K562 (cell line): Measurements from ENCODE around the gene HJV. TPM values are rescaled to one million over a fixed set of nuclear protein-coding genes. Genes with fewer than 3 reads are reported as not detected.

Source experiments
- BDP1 ChIP-seq: IDR thresholded peaks from 3 replicates; pipeline ENCODE4 v1.6.1; 2011; ENCODE audit not compliant: insufficient read length, insufficient read depth
- C11orf30 ChIP-seq: fragments of 450-650 bp; IDR thresholded peaks from 2 replicates; pipeline ENCODE4 v1.6.1; 2016; ENCODE audit warnings: low read depth, mild to moderate bottlenecking
- EZH2 ChIP-seq: IDR thresholded peaks from 2 replicates; pipeline ENCODE4 v1.6.1; 2012; ENCODE audit warnings: low read depth, mild to moderate bottlenecking, inconsistent platforms, low read length, borderline replicate concordance
- HIVEP1 ChIP-seq: fragments of 250-450 bp; sonication (Bioruptor Pico); IDR thresholded peaks from 2 replicates; pipeline ENCODE4 v1.4.0; 2020; ENCODE audit warnings: mild to moderate bottlenecking
- MCM5 ChIP-seq: fragments of 450-650 bp; IDR thresholded peaks from 2 replicates; pipeline ENCODE4 v1.6.1; 2016; ENCODE audit warnings: low read depth
- NFE2 ChIP-seq: IDR thresholded peaks from 2 replicates; pipeline ENCODE4 v1.6.1; 2014; ENCODE audit warnings: antibody characterized with exemption, low read depth
- POLR2B ChIP-seq: fragments of 450-650 bp; IDR thresholded peaks from 2 replicates; pipeline ENCODE4 v1.6.1; 2018; ENCODE audit warnings: low read depth; ENCODE audit not compliant: partially characterized antibody
- RB1 ChIP-seq: fragments of 450-650 bp; IDR thresholded peaks from 2 replicates; pipeline ENCODE4 v1.6.1; 2017; ENCODE audit warnings: low read depth, mild to moderate bottlenecking
- TBL1XR1 ChIP-seq, 2 experiments: IDR thresholded peaks; 2 replicates each; pipeline ENCODE4 v1.6.1; 2012; ENCODE audit warnings: improper control_type of control experiment in 2 of 2, low read length in 2 of 2, mild to moderate bottlenecking in 1 of 2
- ZNF263 ChIP-seq: sonication (generic); formaldehyde crosslinking; IDR thresholded peaks from 2 replicates; pipeline ENCODE4 v1.8.0; 2022; ENCODE audit warnings: mild to moderate bottlenecking, missing genetic modification reagents, borderline replicate concordance
- polyA plus RNA-seq, 8 experiments: library from polyadenylated mRNA; depleted of rRNA in 4 of 8; stranded (reverse) in 5 of 8; unstranded in 3 of 8; fragments of >200 nt; fragmentation: Nextera tagmentation in 2 of 8; fragmentation: Illumina TruSeq in 1 of 8; extraction: Ambion mirVana in 2 of 8; extraction: Trizol in 1 of 8; gene quantifications; 2 replicates each; pipeline versions ENCODE4 v1.2.1 to v1.2.3, GENCODE V29; 2011 to 2014; ENCODE audit warnings: inconsistent platforms in 1 of 8, missing spikeins in 1 of 8
- total RNA-seq, 7 experiments: library from RNA; depleted of rRNA in 6 of 7; stranded (reverse); fragments of >200 nt in 6 of 7; fragmentation: Illumina TruSeq in 2 of 7; extraction: Trizol in 2 of 7; gene quantifications; 2 replicates each; pipeline versions ENCODE4 v1.2.1 to v1.2.3, GENCODE V29; 2011 to 2021; ENCODE audit warnings: low replicate concordance in 1 of 7
- TF ChIP-seq, protein P1 (sequence below), 2 experiments: fragments of 250-450 bp in 1 of 2; fragments of 450-650 bp in 1 of 2; sonication (Bioruptor Pico) in 1 of 2; IDR thresholded peaks; 2 replicates each; pipeline versions ENCODE4 v1.6.1 to v1.8.0; 2016 to 2021; ENCODE audit warnings: mild to moderate bottlenecking in 2 of 2, moderate library complexity in 2 of 2, missing compliant biosample characterization in 1 of 2, missing genetic modification characterization in 1 of 2
- TF ChIP-seq, protein P2 (sequence below): fragments of 450-650 bp; IDR thresholded peaks from 2 replicates; pipeline ENCODE4 v1.6.1; 2016; ENCODE audit warnings: low read depth, mild to moderate bottlenecking, moderate library complexity
- TF ChIP-seq, protein P3 (sequence below): fragments of 450-650 bp; formaldehyde crosslinking; IDR thresholded peaks from 2 replicates; pipeline ENCODE4 v1.4.0; 2020; ENCODE audit warnings: mild to moderate bottlenecking, moderate library complexity
- TF ChIP-seq, protein P4 (sequence below): fragments of 450-650 bp; IDR thresholded peaks from 2 replicates; pipeline ENCODE4 v1.6.1; 2017; ENCODE audit warnings: mild to moderate bottlenecking, moderate library complexity
- TF ChIP-seq, protein P5 (sequence below): fragments of 250-450 bp; sonication (Bioruptor Pico); IDR thresholded peaks from 2 replicates; pipeline ENCODE4 v1.4.0; 2020; ENCODE audit warnings: borderline replicate concordance
- TF ChIP-seq, protein P6 (sequence below): sonication (generic); formaldehyde crosslinking; IDR thresholded peaks from 2 replicates; pipeline ENCODE4 v1.8.0; 2023; ENCODE audit warnings: missing genetic modification reagents, mild to moderate bottlenecking, borderline replicate concordance

Gene HJV
- total and polyA plus RNA-seq, 9 of the 15 experiments (the other 6 are each of a cell fraction or from before 2014, with no cell fraction given), result 1.0 to 6.6 (median 2.4) TPM

DNA sequence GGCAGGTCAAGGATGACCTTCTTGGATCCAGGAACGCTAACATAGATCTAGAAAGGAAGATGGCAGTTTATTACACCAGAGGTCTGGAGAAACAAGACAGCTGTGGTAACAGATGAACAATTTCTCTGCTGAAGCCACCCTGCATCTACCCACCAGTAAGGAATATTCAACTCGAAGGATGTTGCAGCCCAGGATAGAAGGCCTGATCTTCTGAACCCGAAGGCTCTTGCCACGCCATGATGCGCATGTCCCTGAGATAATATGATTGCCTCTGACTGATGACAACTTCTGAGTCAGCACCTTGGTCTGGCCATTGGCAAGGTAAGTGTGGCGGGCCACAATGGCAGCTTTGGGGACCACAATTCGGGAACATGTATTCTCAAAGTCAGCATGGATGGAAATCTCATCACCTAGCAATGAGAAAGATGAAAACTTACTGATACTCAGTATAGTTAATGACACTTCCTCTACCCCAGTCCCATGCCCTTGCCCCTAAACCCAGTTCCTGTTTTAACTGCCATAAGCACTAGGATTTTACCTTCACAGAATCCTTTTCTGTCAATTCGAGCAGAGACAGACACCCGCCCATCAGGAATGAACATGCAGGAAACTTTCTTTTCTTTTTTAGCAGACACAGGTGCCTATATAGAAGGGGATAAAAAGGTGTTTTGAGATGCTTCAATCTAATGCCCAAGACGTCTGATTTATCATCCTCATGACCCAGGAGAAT, 27.0 kb downstream of the HJV start (continued):
- TF ChIP-seq, protein P1, sequence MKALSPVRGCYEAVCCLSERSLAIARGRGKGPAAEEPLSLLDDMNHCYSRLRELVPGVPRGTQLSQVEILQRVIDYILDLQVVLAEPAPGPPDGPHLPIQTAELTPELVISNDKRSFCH (CRISPR knock-in tag; IDR thresholded peaks at IDR 0.05), result no peak
- TF ChIP-seq, protein P1 (tag; IDR thresholded peaks at IDR 0.05), result no peak
- TF ChIP-seq, protein P2, sequence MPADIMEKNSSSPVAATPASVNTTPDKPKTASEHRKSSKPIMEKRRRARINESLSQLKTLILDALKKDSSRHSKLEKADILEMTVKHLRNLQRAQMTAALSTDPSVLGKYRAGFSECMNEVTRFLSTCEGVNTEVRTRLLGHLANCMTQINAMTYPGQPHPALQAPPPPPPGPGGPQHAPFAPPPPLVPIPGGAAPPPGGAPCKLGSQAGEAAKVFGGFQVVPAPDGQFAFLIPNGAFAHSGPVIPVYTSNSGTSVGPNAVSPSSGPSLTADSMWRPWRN, result no peak
- no peak for TF ChIP-seq RB1
- no peak for TF ChIP-seq HIVEP1 (CRISPR knock-in tag)
- TF ChIP-seq, protein P3, sequence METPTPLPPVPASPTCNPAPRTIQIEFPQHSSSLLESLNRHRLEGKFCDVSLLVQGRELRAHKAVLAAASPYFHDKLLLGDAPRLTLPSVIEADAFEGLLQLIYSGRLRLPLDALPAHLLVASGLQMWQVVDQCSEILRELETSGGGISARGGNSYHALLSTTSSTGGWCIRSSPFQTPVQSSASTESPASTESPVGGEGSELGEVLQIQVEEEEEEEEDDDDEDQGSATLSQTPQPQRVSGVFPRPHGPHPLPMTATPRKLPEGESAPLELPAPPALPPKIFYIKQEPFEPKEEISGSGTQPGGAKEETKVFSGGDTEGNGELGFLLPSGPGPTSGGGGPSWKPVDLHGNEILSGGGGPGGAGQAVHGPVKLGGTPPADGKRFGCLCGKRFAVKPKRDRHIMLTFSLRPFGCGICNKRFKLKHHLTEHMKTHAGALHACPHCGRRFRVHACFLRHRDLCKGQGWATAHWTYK (CRISPR knock-in tag), result peak; percentile 63; the same call in 1 of the 2 replicates
- TF ChIP-seq BDP1, result no peak
- TF ChIP-seq POLR2B, result peak; percentile 41
- TF ChIP-seq, protein P4, sequence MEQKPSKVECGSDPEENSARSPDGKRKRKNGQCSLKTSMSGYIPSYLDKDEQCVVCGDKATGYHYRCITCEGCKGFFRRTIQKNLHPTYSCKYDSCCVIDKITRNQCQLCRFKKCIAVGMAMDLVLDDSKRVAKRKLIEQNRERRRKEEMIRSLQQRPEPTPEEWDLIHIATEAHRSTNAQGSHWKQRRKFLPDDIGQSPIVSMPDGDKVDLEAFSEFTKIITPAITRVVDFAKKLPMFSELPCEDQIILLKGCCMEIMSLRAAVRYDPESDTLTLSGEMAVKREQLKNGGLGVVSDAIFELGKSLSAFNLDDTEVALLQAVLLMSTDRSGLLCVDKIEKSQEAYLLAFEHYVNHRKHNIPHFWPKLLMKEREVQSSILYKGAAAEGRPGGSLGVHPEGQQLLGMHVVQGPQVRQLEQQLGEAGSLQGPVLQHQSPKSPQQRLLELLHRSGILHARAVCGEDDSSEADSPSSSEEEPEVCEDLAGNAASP, result no peak
- TF ChIP-seq, protein P5, sequence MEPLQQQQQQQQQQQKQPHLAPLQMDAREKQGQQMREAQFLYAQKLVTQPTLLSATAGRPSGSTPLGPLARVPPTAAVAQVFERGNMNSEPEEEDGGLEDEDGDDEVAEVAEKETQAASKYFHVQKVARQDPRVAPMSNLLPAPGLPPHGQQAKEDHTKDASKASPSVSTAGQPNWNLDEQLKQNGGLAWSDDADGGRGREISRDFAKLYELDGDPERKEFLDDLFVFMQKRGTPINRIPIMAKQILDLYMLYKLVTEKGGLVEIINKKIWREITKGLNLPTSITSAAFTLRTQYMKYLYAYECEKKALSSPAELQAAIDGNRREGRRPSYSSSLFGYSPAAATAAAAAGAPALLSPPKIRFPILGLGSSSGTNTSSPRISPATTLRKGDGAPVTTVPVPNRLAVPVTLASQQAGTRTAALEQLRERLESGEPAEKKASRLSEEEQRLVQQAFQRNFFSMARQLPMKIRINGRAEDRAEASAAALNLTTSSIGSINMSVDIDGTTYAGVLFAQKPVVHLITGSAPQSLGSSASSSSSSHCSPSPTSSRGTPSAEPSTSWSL (CRISPR knock-in tag), result no peak
- no peak; a peak in 2 of 4 replicates for TF ChIP-seq TBL1XR1 (IDR thresholded peaks at IDR 0.05; ENCODE audit: low read length in 2 of 2)
- no peak for TF ChIP-seq MCM5
- TF ChIP-seq NFE2, result peak; percentile 57; the same call in 1 of the 2 replicates
- TF ChIP-seq, protein P6, sequence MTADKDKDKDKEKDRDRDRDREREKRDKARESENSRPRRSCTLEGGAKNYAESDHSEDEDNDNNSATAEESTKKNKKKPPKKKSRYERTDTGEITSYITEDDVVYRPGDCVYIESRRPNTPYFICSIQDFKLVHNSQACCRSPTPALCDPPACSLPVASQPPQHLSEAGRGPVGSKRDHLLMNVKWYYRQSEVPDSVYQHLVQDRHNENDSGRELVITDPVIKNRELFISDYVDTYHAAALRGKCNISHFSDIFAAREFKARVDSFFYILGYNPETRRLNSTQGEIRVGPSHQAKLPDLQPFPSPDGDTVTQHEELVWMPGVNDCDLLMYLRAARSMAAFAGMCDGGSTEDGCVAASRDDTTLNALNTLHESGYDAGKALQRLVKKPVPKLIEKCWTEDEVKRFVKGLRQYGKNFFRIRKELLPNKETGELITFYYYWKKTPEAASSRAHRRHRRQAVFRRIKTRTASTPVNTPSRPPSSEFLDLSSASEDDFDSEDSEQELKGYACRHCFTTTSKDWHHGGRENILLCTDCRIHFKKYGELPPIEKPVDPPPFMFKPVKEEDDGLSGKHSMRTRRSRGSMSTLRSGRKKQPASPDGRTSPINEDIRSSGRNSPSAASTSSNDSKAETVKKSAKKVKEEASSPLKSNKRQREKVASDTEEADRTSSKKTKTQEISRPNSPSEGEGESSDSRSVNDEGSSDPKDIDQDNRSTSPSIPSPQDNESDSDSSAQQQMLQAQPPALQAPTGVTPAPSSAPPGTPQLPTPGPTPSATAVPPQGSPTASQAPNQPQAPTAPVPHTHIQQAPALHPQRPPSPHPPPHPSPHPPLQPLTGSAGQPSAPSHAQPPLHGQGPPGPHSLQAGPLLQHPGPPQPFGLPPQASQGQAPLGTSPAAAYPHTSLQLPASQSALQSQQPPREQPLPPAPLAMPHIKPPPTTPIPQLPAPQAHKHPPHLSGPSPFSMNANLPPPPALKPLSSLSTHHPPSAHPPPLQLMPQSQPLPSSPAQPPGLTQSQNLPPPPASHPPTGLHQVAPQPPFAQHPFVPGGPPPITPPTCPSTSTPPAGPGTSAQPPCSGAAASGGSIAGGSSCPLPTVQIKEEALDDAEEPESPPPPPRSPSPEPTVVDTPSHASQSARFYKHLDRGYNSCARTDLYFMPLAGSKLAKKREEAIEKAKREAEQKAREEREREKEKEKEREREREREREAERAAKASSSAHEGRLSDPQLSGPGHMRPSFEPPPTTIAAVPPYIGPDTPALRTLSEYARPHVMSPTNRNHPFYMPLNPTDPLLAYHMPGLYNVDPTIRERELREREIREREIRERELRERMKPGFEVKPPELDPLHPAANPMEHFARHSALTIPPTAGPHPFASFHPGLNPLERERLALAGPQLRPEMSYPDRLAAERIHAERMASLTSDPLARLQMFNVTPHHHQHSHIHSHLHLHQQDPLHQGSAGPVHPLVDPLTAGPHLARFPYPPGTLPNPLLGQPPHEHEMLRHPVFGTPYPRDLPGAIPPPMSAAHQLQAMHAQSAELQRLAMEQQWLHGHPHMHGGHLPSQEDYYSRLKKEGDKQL (CRISPR knock-in tag), result no peak
- no peak for TF ChIP-seq EZH2
- no peak for TF ChIP-seq ZNF263 (CRISPR knock-in tag)
- TF ChIP-seq C11orf30, result peak; percentile 88
